H1 (cell line): ENCODE data around the gene ARID2. TPM values are rescaled to one million over a fixed set of nuclear protein-coding genes. Genes with fewer than 3 reads are reported as not detected.

Experiments
- CTCF ChIA-PET: fragments of 300-600 bp; sonication (Branson Sonifier 250); formaldehyde crosslinking; loops from one replicate; lab custom pipeline; 2021; ENCODE audit not compliant: partially characterized antibody; lab: Charles Lee
- POLR2A ChIA-PET: fragments of 300-600 bp; sonication (Branson Sonifier 250); formaldehyde crosslinking; loops from one replicate; lab custom pipeline; 2021; ENCODE audit warnings: inconsistent platforms; ENCODE audit not compliant: partially characterized antibody; lab: Charles Lee
- DNase-seq, 2 experiments: peaks; one replicate each; pipeline versions ENCODE4 v3.0.0 to v3.0.0-alpha.2; 2010 to 2022; ENCODE audit warnings: low spot score in 2 of 2, low read depth in 1 of 2, mixed read lengths in 1 of 2
- FAIRE-seq: peaks from 2 replicates; lab custom pipeline; 2011; peaks lifted over from hg19 to GRCh38; lab: Jason Lieb, UNC
- H2AFZ ChIP-seq: 2 replicates; pipeline ENCODE4 v1.8.1; 2012; ENCODE audit warnings: low read length, inconsistent platforms
- H2AK5ac ChIP-seq: 2 replicates; pipeline ENCODE4 v1.6.1; 2013; ENCODE audit warnings: low read depth, low read length
- H2BK120ac ChIP-seq: replicated peaks from 2 replicates; pipeline ENCODE3; 2013; ENCODE audit warnings: low read depth, low read length, inconsistent platforms
- H2BK12ac ChIP-seq: 2 replicates; pipeline ENCODE4 v1.6.1; 2013; ENCODE audit warnings: low read depth, low read length
- H2BK15ac ChIP-seq: 2 replicates; pipeline ENCODE4 v1.6.1; 2013; ENCODE audit warnings: low read length
- H2BK20ac ChIP-seq: 2 replicates; pipeline ENCODE4 v1.6.1; 2013; ENCODE audit warnings: low read length
- H2BK5ac ChIP-seq: 2 replicates; pipeline ENCODE4 v1.6.1; 2013; ENCODE audit warnings: low read depth, low read length
- H3K14ac ChIP-seq: 2 replicates; pipeline ENCODE4 v1.6.1; 2013; ENCODE audit warnings: inconsistent platforms; ENCODE audit not compliant: insufficient read length
- H3K18ac ChIP-seq: 2 replicates; pipeline ENCODE4 v1.6.1; 2013; ENCODE audit warnings: low read length; ENCODE audit errors: extremely low read depth
- H3K23ac ChIP-seq: 2 replicates; pipeline ENCODE4 v1.6.1; 2013; ENCODE audit warnings: inconsistent platforms; ENCODE audit not compliant: insufficient read length
- H3K23me2 ChIP-seq: 2 replicates; pipeline ENCODE4 v1.6.1; 2013; ENCODE audit warnings: low read depth, low read length
- H3K27ac ChIP-seq: 2 replicates; pipeline ENCODE4 v1.6.1; 2011; ENCODE audit warnings: low read depth, low read length, inconsistent platforms
- H3K27me3 ChIP-seq, 4 experiments: replicated peaks in 1 of 4; 1 replicate in 1 of 4; 2 replicates in 3 of 4; pipeline versions ENCODE4 v1.6.1 to v1.8.1; 2011 to 2013; ENCODE audit warnings: low read length in 3 of 4, mild to moderate bottlenecking in 3 of 4, inconsistent platforms in 2 of 4, mixed read lengths in 2 of 4, moderate library complexity in 1 of 4; ENCODE audit not compliant: control insufficient read depth in 3 of 4, insufficient read depth in 3 of 4; ENCODE audit errors: extremely low read depth in 1 of 4
- H3K36me3 ChIP-seq, 4 experiments: 2 replicates each; pipeline versions ENCODE4 v1.6.1 to v1.8.1; 2011 to 2013; ENCODE audit warnings: mild to moderate bottlenecking in 4 of 4, low read length in 3 of 4, moderate library complexity in 2 of 4, control low read depth in 1 of 4, inconsistent platforms in 1 of 4; ENCODE audit not compliant: insufficient read depth in 4 of 4, control insufficient read depth in 2 of 4
- H3K4ac ChIP-seq: replicated peaks from 2 replicates; pipeline ENCODE3; 2013; ENCODE audit warnings: low read length, low read depth, mixed read lengths, inconsistent platforms; ENCODE audit not compliant: insufficient read length
- H3K4me1 ChIP-seq, 4 experiments: replicated peaks in 1 of 4; 1 replicate in 1 of 4; 2 replicates in 3 of 4; pipeline versions ENCODE4 v1.6.1 to v1.8.1; 2011 to 2013; ENCODE audit warnings: low read length in 3 of 4, inconsistent platforms in 2 of 4, mixed read lengths in 1 of 4; ENCODE audit not compliant: insufficient read depth in 4 of 4, control insufficient read depth in 3 of 4
- H3K4me2 ChIP-seq, 2 experiments: 2 replicates each; pipeline versions ENCODE4 v1.6.1 to v1.8.1; 2011 to 2013; ENCODE audit warnings: low read depth in 2 of 2, low read length in 2 of 2, control low read depth in 1 of 2, inconsistent platforms in 1 of 2, mild to moderate bottlenecking in 1 of 2; ENCODE audit not compliant: insufficient read depth in 1 of 2
- H3K4me3 ChIP-seq, 4 experiments: fragments of 200-600, 300-600 bp in 1 of 4; sonication (generic), shearing (Covaris generic), sonication (Bioruptor Twin) in 1 of 4; 2 replicates each; pipeline versions ENCODE4 v1.5.1 to v1.8.1; 2011 to 2016; ENCODE audit warnings: low read length in 4 of 4, low read depth in 3 of 4, control low read depth in 2 of 4, inconsistent platforms in 2 of 4, mild to moderate bottlenecking in 2 of 4, mixed read lengths in 1 of 4, moderate library complexity in 1 of 4; ENCODE audit not compliant: insufficient read depth in 2 of 4; ENCODE audit errors: extremely low read depth in 1 of 4
- H3K56ac ChIP-seq: replicated peaks from 2 replicates; pipeline ENCODE3; 2013; ENCODE audit warnings: low read depth, mild to moderate bottlenecking, mixed read lengths, low read length, inconsistent platforms; ENCODE audit not compliant: insufficient read length
- H3K79me1 ChIP-seq: 2 replicates; pipeline ENCODE4 v1.6.1; 2013; ENCODE audit warnings: low read depth, low read length, control low read depth
- H3K79me2 ChIP-seq, 2 experiments: 2 replicates each; pipeline versions ENCODE4 v1.6.1 to v1.8.1; 2012 to 2013; ENCODE audit warnings: low read length in 2 of 2, mild to moderate bottlenecking in 2 of 2, inconsistent platforms in 1 of 2; ENCODE audit not compliant: insufficient read depth in 2 of 2, control insufficient read depth in 1 of 2
- H3K9ac ChIP-seq, 4 experiments: replicated peaks in 1 of 4; 1 replicate in 1 of 4; 2 replicates in 3 of 4; pipeline versions ENCODE4 v1.6.1 to v1.8.1; 2011 to 2013; ENCODE audit warnings: low read depth in 3 of 4, low read length in 3 of 4, control low read depth in 2 of 4, mild to moderate bottlenecking in 2 of 4, moderate library complexity in 2 of 4, inconsistent platforms in 1 of 4; ENCODE audit errors: extremely low read depth in 1 of 4
- H3K9me3 ChIP-seq, 2 experiments: 2 replicates each; pipeline versions ENCODE4 v1.6.1 to v1.8.1; 2012 to 2013; ENCODE audit warnings: mild to moderate bottlenecking in 2 of 2, moderate library complexity in 2 of 2, control low read depth in 1 of 2, inconsistent platforms in 1 of 2, low read depth in 1 of 2, low read length in 1 of 2, mixed read lengths in 1 of 2; ENCODE audit not compliant: insufficient read depth in 2 of 2
- H4K20me1 ChIP-seq, 2 experiments: replicated peaks in 1 of 2; 2 replicates each; pipeline versions ENCODE3 to v1.8.1; 2011 to 2013; ENCODE audit warnings: inconsistent platforms in 2 of 2, low read length in 2 of 2, mild to moderate bottlenecking in 1 of 2; ENCODE audit not compliant: insufficient read depth in 2 of 2, control insufficient read depth in 1 of 2
- H4K5ac ChIP-seq: 2 replicates; pipeline ENCODE4 v1.6.1; 2013; ENCODE audit warnings: low read length, low read depth, mixed read lengths, inconsistent platforms; ENCODE audit not compliant: insufficient read length
- H4K8ac ChIP-seq: 2 replicates; pipeline ENCODE4 v1.8.0; 2013; ENCODE audit warnings: mild to moderate bottlenecking, moderate library complexity, low read length, inconsistent platforms; ENCODE audit not compliant: insufficient read depth; ENCODE audit errors: extremely low read depth
- H4K91ac ChIP-seq: replicated peaks from 2 replicates; pipeline ENCODE3; 2013; ENCODE audit warnings: low read length, mixed read lengths, inconsistent platforms; ENCODE audit not compliant: insufficient read length
- ASH2L ChIP-seq: fragments of 200-600, 300-600 bp; sonication (generic); IDR thresholded peaks from one replicate; pipeline ENCODE4 v1.7.1; 2017; ENCODE audit warnings: low read length
- BCL11A ChIP-seq, 2 experiments: IDR thresholded peaks; one replicate each; pipeline ENCODE4 v1.6.1; 2011; ENCODE audit warnings: low read depth in 2 of 2, low read length in 2 of 2, mild to moderate bottlenecking in 2 of 2
- EZH2 ChIP-seq: fragments of 200-600 bp; sonication (generic); IDR thresholded peaks from 2 replicates; pipeline ENCODE4 v1.7.1; 2012; ENCODE audit warnings: low read depth, mild to moderate bottlenecking, moderate library complexity, low read length, inconsistent platforms; ENCODE audit not compliant: severe bottlenecking
- FOSL1 ChIP-seq: IDR thresholded peaks from 2 replicates; pipeline ENCODE4 v1.6.1; 2011; ENCODE audit warnings: mild to moderate bottlenecking, low read depth, low read length, moderate library complexity; ENCODE audit not compliant: insufficient read depth
- HDAC2 ChIP-seq, 2 experiments: fragments of 300-600 bp in 1 of 2; sonication (generic) in 1 of 2; IDR thresholded peaks; 2 replicates each; pipeline ENCODE4 v1.6.1; 2011 to 2012; ENCODE audit warnings: low read depth in 2 of 2, low read length in 2 of 2, mild to moderate bottlenecking in 2 of 2, moderate library complexity in 2 of 2, borderline replicate concordance in 1 of 2, inconsistent platforms in 1 of 2
- POLR2AphosphoS5 ChIP-seq: IDR thresholded peaks from 2 replicates; pipeline ENCODE4 v1.6.1; 2011; ENCODE audit warnings: low read depth, low read length
- RAD21 ChIP-seq, 2 experiments: IDR thresholded peaks in 1 of 2; conservative IDR thresholded peaks in 1 of 2; 2 replicates each; pipeline ENCODE4 v1.6.1; 2011; ENCODE audit warnings: low read depth in 2 of 2, low read length in 2 of 2, improper control_type of control experiment in 1 of 2, inconsistent platforms in 1 of 2, mild to moderate bottlenecking in 1 of 2, moderate library complexity in 1 of 2
- SIX5 ChIP-seq: IDR thresholded peaks from 2 replicates; pipeline ENCODE4 v1.6.1; 2011; ENCODE audit warnings: mild to moderate bottlenecking, low read depth, low read length
- WGBS, 2 experiments: shearing (Covaris generic) in 1 of 2; methylation state at CpG; one replicate each; pipeline versions ENCODE4 v1.1.6 to v1.1.7; 2013 to 2015; ENCODE audit warnings: low lambda C conversion rate in 2 of 2, mixed read lengths in 2 of 2, inconsistent platforms in 1 of 2, low coverage in 1 of 2, missing lambda C conversion rate in 1 of 2; ENCODE audit not compliant: insufficient replicate concordance in 2 of 2, insufficient coverage in 1 of 2, insufficient read length in 1 of 2; ENCODE audit errors: extremely low coverage in 1 of 2, missing lambda C conversion rate in 1 of 2; 5-methylcytosine and 5-hydroxymethylcytosine counted together
- polyA plus RNA-seq, 7 experiments: library from polyadenylated mRNA; depleted of rRNA in 3 of 7; stranded (reverse) in 5 of 7; unstranded in 2 of 7; fragments of >200 nt in 5 of 7; fragments of 200-250 nt in 2 of 7; gene quantifications; 1 replicate in 5 of 7; 2 replicates in 1 of 7; 4 replicates in 1 of 7; pipeline versions ENCODE4 v1.2.1 to v1.2.3, GENCODE V29; 2011 to 2013; ENCODE audit warnings: missing spikeins in 2 of 7, mixed read lengths in 2 of 7
- total RNA-seq: library from RNA; stranded (reverse); fragmentation: NEBNext Ultra II Directional; extraction: Animal tissue kit (Norgen Biotek cat#: 25700); gene quantifications from 2 replicates; pipeline ENCODE4 v1.2.1, GENCODE V29; 2021

Gene ARID2
- total and polyA plus RNA-seq, 2 of the 8 experiments (the other 6 are each of a cell fraction or from before 2014, with no cell fraction given), result 32.0 to 45.2 TPM

- no peaks in the 10 kb centered on the region for H3K79me1 ChIP-seq
- H3K36me3 ChIP-seq, result no peaks in the 10 kb centered on the region
- no peak overlapping the region for H2BK20ac ChIP-seq
- H4K8ac ChIP-seq, result no peak overlapping the region
- no peaks in the 10 kb centered on the region; the same call in 1 of the 2 replicates for H3K23me2 ChIP-seq
- H2BK120ac ChIP-seq, result no peak overlapping the region
- no peak overlapping the region for H3K14ac ChIP-seq
- no peak overlapping the region for H2AFZ ChIP-seq
- no peaks in the 10 kb centered on the region for H4K20me1 ChIP-seq
- no peaks in the 10 kb centered on the region for H3K9me3 ChIP-seq
- no peak overlapping the region for H3K4ac ChIP-seq
- no peaks in the 10 kb centered on the region for H3K27me3 ChIP-seq
- H3K79me2 ChIP-seq, result no peaks in the 10 kb centered on the region
- H4K5ac ChIP-seq, result no peak overlapping the region
- no peak overlapping the region for H3K56ac ChIP-seq
- no peak overlapping the region for H2BK15ac ChIP-seq
- FAIRE-seq (no peak), DNase-seq (no peak)
- ChIA-PET POLR2A (no interaction called here), CTCF (interaction anchor here (0.6 to 1.0 kb wide), 3 partner anchors 13 to 1512 kb away, joined by 3 to 4 read pairs (median 4); no protein-coding TSS in a partner anchor)
- H4K91ac ChIP-seq, result no peak overlapping the region
- H3K23ac ChIP-seq, result no peak overlapping the region
- H3K4me1 ChIP-seq, result 0 out of 7 replicates have a peak, but pooled peaks cover 0 to 2% (median 0%) of the 10 kb centered on the region in 4 experiments
- H3K4me2 ChIP-seq, result no peak overlapping the region
- H3K27ac ChIP-seq, result no peak overlapping the region
- WGBS, 2 experiments, result 100% methylated on average over 1 of the region's 1 CpG; no CpG with 5 or more reads in 1 of the 2 experiments
- no peak overlapping the region for H3K9ac ChIP-seq
- no peak overlapping the region for H3K4me3 ChIP-seq
- no peak for TF ChIP-seq EZH2
- no peak for TF ChIP-seq BCL11A (IDR thresholded peaks at IDR 0.05; ENCODE audit: low read depth in 2 of 2, low read length in 2 of 2)
- no peak for TF ChIP-seq RAD21 (IDR thresholded peaks at IDR 0.05 in 1 of 2, conservative IDR thresholded peaks at IDR 0.05 in 1 of 2; ENCODE audit: low read depth in 2 of 2, low read length in 2 of 2)
- no peak for TF ChIP-seq POLR2AphosphoS5
- no peak for TF ChIP-seq FOSL1
- TF ChIP-seq ASH2L, result no peak
- no peak for TF ChIP-seq SIX5
- TF ChIP-seq HDAC2 (IDR thresholded peaks at IDR 0.05; ENCODE audit: borderline replicate concordance in 1 of 2, low read depth in 2 of 2, low read length in 2 of 2), result no peak
- no peak overlapping the region for H2AK5ac ChIP-seq
- no peak overlapping the region for H2BK12ac ChIP-seq
- H2BK5ac ChIP-seq, result no peak overlapping the region
- no peak overlapping the region for H3K18ac ChIP-seq
Observed at GRCh38 chr12:45687081-45688015, 42.2 kb upstream of the ARID2 start.
